ENCODE measurements around the gene DNAH5.

DNAH5 gene

GRCh38 chr5:13700626-13701025 is 243.9 kb downstream of the DNAH5 start:
- DNase-seq: no peak

GRCh38 chr5:13698885-13699284 is 245.6 kb downstream of the DNAH5 start:
- DNase-seq: no peak

- DNase-seq: no peak
Measured at GRCh38 chr5:13695076-13695712, 249.3 kb downstream of the DNAH5 start.

- no peak for DNase-seq
Measured at GRCh38 chr5:13692172-13692571, 252.3 kb downstream of the DNAH5 start.

- DNase-seq: no peak
Measured at GRCh38 chr5:13676531-13676930, 268.0 kb downstream of the DNAH5 start.

- DNase-seq: no peak
Measured at GRCh38 chr5:13674391-13674790, 270.1 kb downstream of the DNAH5 start.

GRCh38 chr5:13673511-13673910 is 271.0 kb downstream of the DNAH5 start:
- no peak for DNase-seq

- DNase-seq: no peak
Measured at GRCh38 chr5:13664377-13664776, 280.1 kb downstream of the DNAH5 start.

- no peak for DNase-seq
Measured at GRCh38 chr5:13662626-13663025, 281.9 kb downstream of the DNAH5 start.

- no peak for DNase-seq
Measured at GRCh38 chr5:13661272-13661671, 283.2 kb downstream of the DNAH5 start.

- DNase-seq: no peak
Measured at GRCh38 chr5:13660072-13660471, 284.4 kb downstream of the DNAH5 start.

GRCh38 chr5:13659391-13659790 is 285.1 kb downstream of the DNAH5 start:
- DNase-seq: no peak

- no peak for DNase-seq
Measured at GRCh38 chr5:13658761-13659160, 285.7 kb downstream of the DNAH5 start.

GRCh38 chr5:13658152-13658551 is 286.3 kb downstream of the DNAH5 start:
- no peak for DNase-seq

GRCh38 chr5:13653709-13654108 is 290.8 kb downstream of the DNAH5 start:
- DNase-seq: no peak

GRCh38 chr5:13649656-13650055 is 294.8 kb downstream of the DNAH5 start:
- DNase-seq: no peak

GRCh38 chr5:13648822-13649221 is 295.7 kb downstream of the DNAH5 start:
- DNase-seq: no peak

- DNase-seq: no peak
Measured at GRCh38 chr5:13643734-13644133, 300.8 kb downstream of the DNAH5 start.

- no peak for DNase-seq
Measured at GRCh38 chr5:13643196-13643595, 301.3 kb downstream of the DNAH5 start.

Data from NCI-H1048 (cell line).